ENCODE data around the gene CLCA2.

GRCh38 chr1:86502721-86503405 lies 78.9 kb downstream of the CLCA2 start:
- TF ChIP-seq CTCF (IDR thresholded peaks at IDR 0.05) (no peak), POLR2A (IDR thresholded peaks at IDR 0.05) (no peak), POLR2AphosphoS5 (IDR thresholded peaks at IDR 0.05) (no peak)

Measured in gastroesophageal sphincter (tissue), 3 donors.